OCI-LY1 (cell line): Measurements from ENCODE around the gene TMEM115.

Experiments used
- H2AFZ ChIP-seq: fragments of 200-600 bp; sonication (generic), shearing (Covaris generic); 2 replicates; pipeline ENCODE4 v1.6.0; 2014; ENCODE audit warnings: antibody characterized with exemption, mild to moderate bottlenecking, low read length
- H3F3A ChIP-seq: fragments of 200-600 bp; sonication (generic), shearing (Covaris generic); 2 replicates; pipeline ENCODE4 v1.6.0; 2014; ENCODE audit warnings: mild to moderate bottlenecking, antibody characterized with exemption, low read length, moderate library complexity; ENCODE audit not compliant: insufficient read depth
- H3K27ac ChIP-seq: fragments of 200-600 bp; sonication (generic); 2 replicates; pipeline ENCODE4 v1.5.1; 2014; ENCODE audit warnings: low read length, mixed run types, mild to moderate bottlenecking, low read depth; ENCODE audit not compliant: poor library complexity, severe bottlenecking
- H3K27me3 ChIP-seq: fragments of 200-600 bp; sonication (generic); 2 replicates; pipeline ENCODE4 v1.6.0; 2014; ENCODE audit warnings: antibody characterized with exemption, mild to moderate bottlenecking, low read length, moderate library complexity; ENCODE audit not compliant: insufficient read depth
- H3K36me3 ChIP-seq: fragments of 200-600 bp; sonication (generic); 2 replicates; pipeline ENCODE4 v1.6.1; 2014; ENCODE audit warnings: mild to moderate bottlenecking, antibody characterized with exemption, low read length, moderate library complexity, mixed read lengths; ENCODE audit not compliant: insufficient read depth
- H3K4me1 ChIP-seq: fragments of 200-600 bp; sonication (generic); 2 replicates; pipeline ENCODE4 v1.5.1; 2014; ENCODE audit warnings: mild to moderate bottlenecking, low read length, moderate library complexity; ENCODE audit not compliant: insufficient read depth, severe bottlenecking
- H3K4me2 ChIP-seq: fragments of 200-600 bp; sonication (generic), shearing (Covaris generic); 2 replicates; pipeline ENCODE4 v1.6.1; 2014; ENCODE audit warnings: low read length
- H3K4me3 ChIP-seq: fragments of 200-600 bp; sonication (generic); 2 replicates; pipeline ENCODE4 v1.5.1; 2014; ENCODE audit warnings: low read length, low read depth, mild to moderate bottlenecking, mixed read lengths; ENCODE audit not compliant: poor library complexity, severe bottlenecking
- H3K79me2 ChIP-seq: fragments of 200-600 bp; shearing (Covaris generic); 2 replicates; pipeline ENCODE4 v1.6.1; 2016; ENCODE audit warnings: mixed run types, low read length, mixed read lengths; ENCODE audit not compliant: insufficient read depth
- H3K9ac ChIP-seq: fragments of 200-600 bp; sonication (generic), shearing (Covaris generic); 2 replicates; pipeline ENCODE4 v1.6.1; 2014; ENCODE audit warnings: mild to moderate bottlenecking, low read length, mixed read lengths
- H3K9me2 ChIP-seq: fragments of 200-600 bp; sonication (generic), shearing (Covaris generic); 2 replicates; pipeline ENCODE4 v1.6.1; 2014; ENCODE audit warnings: low read depth, mild to moderate bottlenecking, low read length, mixed read lengths
- H3K9me3 ChIP-seq: fragments of 200-600 bp; shearing (Covaris generic); 2 replicates; pipeline ENCODE4 v1.6.1; 2014; ENCODE audit warnings: low read length, mixed read lengths
- H4K20me1 ChIP-seq: fragments of 200-600 bp; sonication (generic), shearing (Covaris generic); 2 replicates; pipeline ENCODE4 v1.6.0; 2016; ENCODE audit warnings: mild to moderate bottlenecking, low read length; ENCODE audit not compliant: insufficient read depth
- EZH2 ChIP-seq: fragments of 200-600 bp; sonication (generic), shearing (Covaris generic); IDR thresholded peaks from 2 replicates; pipeline ENCODE4 v1.8.0; 2017; ENCODE audit warnings: borderline replicate concordance, mixed run types, mild to moderate bottlenecking, antibody characterized with exemption, low read length, moderate library complexity, mixed read lengths
- TF ChIP-seq, protein P1 (sequence below): fragments of 200-600 bp; sonication (generic), shearing (Covaris generic); IDR thresholded peaks from 2 replicates; pipeline ENCODE4 v1.5.1; 2017; ENCODE audit warnings: mild to moderate bottlenecking, antibody characterized with exemption, low read length, moderate library complexity, mixed read lengths

The TMEM115 gene

DNA sequence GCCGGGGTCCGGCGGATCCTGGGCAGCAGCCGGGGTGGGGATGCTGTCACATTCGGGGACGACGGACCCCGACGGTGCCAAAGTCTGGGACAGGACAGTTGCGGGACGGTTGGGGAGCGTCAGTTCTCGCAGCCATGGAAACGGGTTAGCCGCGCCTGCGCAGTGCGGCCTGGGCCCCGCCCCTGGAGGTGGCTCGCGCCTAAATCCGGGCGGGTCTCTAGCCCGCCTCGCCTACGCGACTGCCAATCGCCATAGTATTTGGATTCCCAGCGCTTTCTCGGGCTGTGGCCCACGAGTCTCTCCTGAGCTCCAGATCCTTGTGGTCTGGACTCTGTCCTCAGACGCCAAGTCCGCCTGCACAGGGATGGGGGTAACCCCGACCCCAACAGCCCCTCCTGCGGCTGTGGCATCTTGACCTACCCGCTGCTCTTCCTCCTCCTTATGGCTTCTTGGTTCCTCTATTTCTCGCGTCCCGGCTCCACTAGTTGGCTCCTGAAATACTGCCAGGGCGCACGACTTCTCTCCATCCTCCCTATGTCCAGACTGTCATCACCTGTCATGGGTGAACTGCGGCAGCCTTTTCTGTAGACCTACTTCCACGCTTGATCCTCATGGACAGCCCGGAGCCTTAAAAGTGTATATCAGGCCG is 13.6 kb downstream of the TMEM115 start, which contains the start of gene ZMYND10:
Gene ZMYND10, minus strand, starts transcription at position 147 of the 649 bp plus-strand sequence. CDS start 153 bp downstream, outside the sequence.
- no peak for TF ChIP-seq EZH2
- TF ChIP-seq, protein P1, sequence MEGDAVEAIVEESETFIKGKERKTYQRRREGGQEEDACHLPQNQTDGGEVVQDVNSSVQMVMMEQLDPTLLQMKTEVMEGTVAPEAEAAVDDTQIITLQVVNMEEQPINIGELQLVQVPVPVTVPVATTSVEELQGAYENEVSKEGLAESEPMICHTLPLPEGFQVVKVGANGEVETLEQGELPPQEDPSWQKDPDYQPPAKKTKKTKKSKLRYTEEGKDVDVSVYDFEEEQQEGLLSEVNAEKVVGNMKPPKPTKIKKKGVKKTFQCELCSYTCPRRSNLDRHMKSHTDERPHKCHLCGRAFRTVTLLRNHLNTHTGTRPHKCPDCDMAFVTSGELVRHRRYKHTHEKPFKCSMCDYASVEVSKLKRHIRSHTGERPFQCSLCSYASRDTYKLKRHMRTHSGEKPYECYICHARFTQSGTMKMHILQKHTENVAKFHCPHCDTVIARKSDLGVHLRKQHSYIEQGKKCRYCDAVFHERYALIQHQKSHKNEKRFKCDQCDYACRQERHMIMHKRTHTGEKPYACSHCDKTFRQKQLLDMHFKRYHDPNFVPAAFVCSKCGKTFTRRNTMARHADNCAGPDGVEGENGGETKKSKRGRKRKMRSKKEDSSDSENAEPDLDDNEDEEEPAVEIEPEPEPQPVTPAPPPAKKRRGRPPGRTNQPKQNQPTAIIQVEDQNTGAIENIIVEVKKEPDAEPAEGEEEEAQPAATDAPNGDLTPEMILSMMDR = no peak
- Histone ChIP-seq H3K4me1 (peaks cover 33% of the 10 kb centered on the region), H3F3A (no peaks in the 10 kb centered on the region), H2AFZ (no peak within 1 kb of the TSS), H4K20me1 (no peaks in the 10 kb centered on the region), H3K4me3 (peak within 1 kb of the TSS; percentile 46), H3K36me3 (peaks cover 18% of the 10 kb centered on the region; the same call in 1 of the 2 replicates), H3K27me3 (no peaks in the 10 kb centered on the region), H3K79me2 (no peaks in the 10 kb centered on the region), H3K27ac (no peak within 1 kb of the TSS), H3K9me2 (no peaks in the 10 kb centered on the region), H3K4me2 (peak within 1 kb of the TSS; percentile 65), H3K9me3 (no peaks in the 10 kb centered on the region), H3K9ac (peak within 1 kb of the TSS; percentile 55)

GRCh38 chr3:50345008-50345407 is 14.3 kb downstream of the TMEM115 start:
- H3K4me2 ChIP-seq = peak overlapping the region; percentile 65; the same call in 1 of the 2 replicates
- no peaks in the 10 kb centered on the region for H3K27me3 ChIP-seq

GRCh38 chr3:50342813-50343633 is 16.3 kb downstream of the TMEM115 start:
- Histone ChIP-seq H3K79me2 (no peaks in the 10 kb centered on the region), H2AFZ (no peak overlapping the region), H3K4me1 (peaks cover 43% of the 10 kb centered on the region), H3K27ac (no peak overlapping the region), H3F3A (0 out of 2 replicates have a peak, but pooled peaks cover 5% of the 10 kb centered on the region), H3K9ac (no peak overlapping the region), H3K36me3 (peaks cover 8% of the 10 kb centered on the region; the same call in 1 of the 2 replicates), H3K4me2 (no peak overlapping the region), H4K20me1 (no peaks in the 10 kb centered on the region), H3K9me3 (no peaks in the 10 kb centered on the region), H3K4me3 (no peak overlapping the region), H3K9me2 (no peaks in the 10 kb centered on the region), H3K27me3 (no peaks in the 10 kb centered on the region)
- no peak for TF ChIP-seq EZH2
- TF ChIP-seq, protein P1 = no peak

More at GRCh38 chr3:50345008-50345407, 14.3 kb downstream of the TMEM115 start:
- Histone ChIP-seq H3K9me2 (no peaks in the 10 kb centered on the region), H2AFZ (no peak overlapping the region), H3K79me2 (no peaks in the 10 kb centered on the region), H3K27ac (no peak overlapping the region), H3K36me3 (peaks cover 18% of the 10 kb centered on the region; the same call in 1 of the 2 replicates), H3K9ac (no peak overlapping the region), H3K9me3 (no peaks in the 10 kb centered on the region), H3K4me1 (peaks cover 35% of the 10 kb centered on the region), H3K4me3 (peak overlapping the region; percentile 46), H3F3A (no peaks in the 10 kb centered on the region), H4K20me1 (no peaks in the 10 kb centered on the region)
- TF ChIP-seq, protein P1 = no peak
- TF ChIP-seq EZH2 = no peak
